GM12891 (cell line): ENCODE measurements around the gene MMP3.

Experiments
- PAX5 ChIP-seq: IDR thresholded peaks from 2 replicates; pipeline ENCODE4 v1.6.1; 2011; ENCODE audit warnings: low read length, moderate library complexity, mild to moderate bottlenecking; ENCODE audit not compliant: insufficient read depth, severe bottlenecking
- POLR2A ChIP-seq: IDR thresholded peaks from 2 replicates; pipeline ENCODE4 v1.6.1; 2011; ENCODE audit warnings: low read depth, low read length, control low read depth
- POLR2AphosphoS5 ChIP-seq: IDR thresholded peaks from 2 replicates; pipeline ENCODE4 v1.6.1; 2011; ENCODE audit warnings: low read depth, low read length, control low read depth
- SPI1 ChIP-seq: IDR thresholded peaks from 2 replicates; pipeline ENCODE4 v1.6.1; 2011; ENCODE audit warnings: low read depth, low read length, control low read depth

- TF ChIP-seq POLR2A (no peak), SPI1 (no peak), POLR2AphosphoS5 (no peak), PAX5 (no peak)
Observed at GRCh38 chr11:102829316-102830000, 14.0 kb downstream of the MMP3 start.
